Caki2 (cell line): ENCODE results near the gene USP6NL. TPM values are rescaled to one million over a fixed set of nuclear protein-coding genes. Genes with fewer than 3 reads are reported as not detected.

Experiments used
- DNase-seq: peaks from one replicate; pipeline ENCODE4 v3.0.0-alpha.2; 2015; ENCODE audit warnings: low read depth
- in situ Hi-C: cut with HindIII; loops from 2 replicates; pipeline ENCODE4 v1.10.0; 2016; ENCODE audit warnings: low sequenced_read_pairs, low pct_unique_long_range_greater_than_20kb, mixed read lengths
- total RNA-seq: library from RNA; depleted of rRNA; stranded (reverse); fragments of >200 nt; shearing (Covaris generic); gene quantifications from 2 replicates; pipeline ENCODE4 v1.2.3, GENCODE V29; 2014; ENCODE audit warnings: low replicate concordance; rRNA removed

Gene USP6NL
- total RNA-seq, 1 experiment from 2014 or later, result 8.2 TPM

DNA sequence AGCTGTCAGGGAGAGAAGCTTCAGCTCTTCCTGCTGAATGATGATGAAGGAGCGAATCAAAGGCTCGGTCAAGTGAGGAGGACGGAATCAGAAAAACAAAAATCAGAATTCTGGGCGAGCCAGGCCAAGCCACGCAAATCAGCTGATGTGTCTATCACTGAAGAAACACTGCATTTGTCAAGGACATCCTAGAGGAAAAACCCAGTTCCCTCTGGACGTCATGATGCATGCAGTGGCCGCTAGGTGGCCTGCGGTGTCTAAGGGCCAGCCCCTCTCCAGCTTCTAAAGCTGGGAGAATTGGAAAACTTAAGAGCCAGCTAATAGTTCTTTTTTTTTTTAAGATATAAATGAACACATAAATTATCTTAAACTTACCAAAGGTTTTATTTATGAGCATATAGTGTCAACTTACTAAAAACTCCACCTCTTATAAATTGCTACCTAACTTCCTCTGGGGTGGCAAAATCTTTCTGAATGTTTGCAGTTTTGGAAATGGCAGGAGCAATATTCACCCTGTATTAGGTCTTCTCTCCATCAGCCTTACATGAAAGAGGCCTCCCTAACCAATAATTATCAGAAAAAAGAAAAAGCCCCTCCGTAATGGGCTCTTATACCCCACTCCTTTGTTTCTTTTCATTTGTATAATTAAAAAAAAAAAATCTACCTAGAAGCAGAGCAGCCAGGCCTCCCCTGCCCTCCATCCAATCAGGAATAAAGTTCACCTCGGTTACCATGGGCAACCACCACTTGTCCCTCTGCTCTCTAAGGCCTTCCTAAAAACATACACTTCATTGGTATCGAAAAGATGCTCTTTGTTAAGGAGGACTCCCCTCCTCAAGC lies 186.8 kb downstream of the USP6NL start:
- in situ Hi-C loops, result no loop called here
- peak; percentile 24 for DNase-seq

DNA sequence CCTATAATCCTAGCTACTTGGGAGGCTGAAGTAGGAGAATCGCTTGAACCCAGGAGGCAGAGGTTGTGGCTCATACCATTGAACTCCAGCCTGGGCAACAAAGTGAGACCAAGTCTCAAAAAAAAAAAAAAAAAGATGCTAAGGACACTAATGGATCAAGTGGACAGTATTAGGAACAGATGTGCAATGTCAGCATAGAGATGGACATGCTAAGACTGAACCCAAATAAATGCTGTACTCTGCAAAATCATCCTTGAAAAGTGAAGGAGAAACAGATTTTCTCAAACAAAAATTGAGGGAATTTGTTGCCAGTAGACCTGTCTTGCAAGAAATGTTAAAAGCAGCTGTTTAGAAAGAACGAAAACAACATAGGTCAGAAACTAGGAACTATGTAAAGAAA lies 194.5 kb downstream of the USP6NL start:
- in situ Hi-C loops, result no loop called here
- DNase-seq, result no peak

DNA sequence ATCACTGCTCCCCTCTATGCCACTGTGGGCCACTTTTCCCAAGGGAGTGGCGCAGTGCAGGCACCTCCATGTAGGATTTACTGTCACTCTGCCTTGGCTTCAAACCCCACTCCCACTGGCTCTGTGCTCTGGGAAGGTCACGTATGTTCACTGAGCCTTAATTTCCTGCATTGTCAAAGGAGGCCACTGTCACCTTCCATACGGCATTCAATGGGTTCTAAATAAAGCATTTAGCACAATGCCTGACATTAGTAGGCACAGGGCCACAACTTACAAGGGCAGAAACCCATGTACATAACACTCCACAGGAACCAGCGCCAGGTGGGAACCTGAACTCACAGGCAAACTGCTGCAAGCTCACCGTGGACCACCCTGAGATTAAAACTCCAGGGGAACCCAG lies 196.4 kb downstream of the USP6NL start:
- in situ Hi-C loops, result no loop called here
- DNase-seq, result no peak

DNA sequence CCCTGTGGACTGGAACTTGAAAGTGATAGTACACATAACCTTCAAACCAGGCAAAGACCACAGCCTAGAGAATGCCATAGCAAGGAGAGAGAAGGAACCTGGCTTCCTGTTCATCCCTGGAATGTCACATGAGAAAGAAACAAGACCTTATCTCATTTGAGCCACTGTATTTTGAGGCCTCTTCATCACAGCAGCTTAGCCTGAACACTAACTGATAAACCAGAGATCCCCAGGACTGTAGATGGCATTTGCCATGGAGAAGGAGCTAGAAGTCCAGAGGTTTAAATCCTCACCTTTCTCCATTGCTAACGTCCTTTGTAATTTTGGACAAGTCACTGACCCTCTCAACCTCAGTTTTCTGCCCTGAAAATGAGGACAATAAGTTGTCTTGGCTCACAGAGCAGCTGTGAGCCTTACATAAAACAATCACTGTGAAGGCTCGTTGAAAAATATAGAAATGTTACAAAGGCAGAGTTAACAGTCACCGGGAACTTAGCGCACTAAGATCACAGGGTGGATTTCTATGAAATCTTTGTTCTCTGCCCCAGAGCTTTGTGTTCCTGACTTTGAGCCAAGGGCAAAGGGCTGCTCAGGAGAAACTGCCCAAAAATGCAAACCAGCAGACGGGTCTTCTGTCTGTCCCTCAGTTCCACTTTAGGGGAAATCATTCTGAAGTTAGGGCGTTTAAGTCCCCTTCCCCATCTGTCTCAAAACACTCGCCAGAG lies 197.0 kb downstream of the USP6NL start:
- in situ Hi-C loops, result no loop called here
- no peak for DNase-seq

DNA sequence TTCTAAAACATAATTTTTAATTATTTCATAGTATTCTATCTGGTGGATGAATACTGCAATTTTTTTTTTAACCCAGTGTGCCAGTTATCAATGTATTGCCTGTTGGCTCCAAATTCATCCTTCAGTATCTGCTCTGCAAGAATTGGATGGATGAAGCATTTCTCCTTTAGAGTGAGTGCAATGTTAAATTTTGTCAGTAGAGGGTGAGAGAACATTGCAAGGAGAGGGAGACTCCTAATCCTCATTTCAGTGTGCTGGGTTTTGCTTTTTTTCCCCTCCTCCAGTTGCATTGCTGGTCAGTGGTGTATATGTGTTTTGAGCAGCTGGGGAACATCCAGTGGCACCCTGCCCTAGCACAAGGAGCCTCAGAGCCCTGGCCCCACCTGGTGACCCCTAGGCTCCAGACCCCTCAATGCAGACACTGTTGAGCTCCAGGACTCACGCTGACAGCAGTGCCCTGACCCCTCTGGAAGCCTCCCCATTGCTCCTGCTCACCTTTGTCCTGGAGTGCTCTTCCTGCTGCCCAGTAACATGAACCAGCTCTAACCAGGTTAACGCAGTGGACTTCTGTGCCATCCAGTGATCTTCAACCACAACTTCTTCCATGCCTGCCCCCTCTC lies 199.4 kb downstream of the USP6NL start:
- no peak for DNase-seq
- in situ Hi-C loops, result no loop called here

DNA sequence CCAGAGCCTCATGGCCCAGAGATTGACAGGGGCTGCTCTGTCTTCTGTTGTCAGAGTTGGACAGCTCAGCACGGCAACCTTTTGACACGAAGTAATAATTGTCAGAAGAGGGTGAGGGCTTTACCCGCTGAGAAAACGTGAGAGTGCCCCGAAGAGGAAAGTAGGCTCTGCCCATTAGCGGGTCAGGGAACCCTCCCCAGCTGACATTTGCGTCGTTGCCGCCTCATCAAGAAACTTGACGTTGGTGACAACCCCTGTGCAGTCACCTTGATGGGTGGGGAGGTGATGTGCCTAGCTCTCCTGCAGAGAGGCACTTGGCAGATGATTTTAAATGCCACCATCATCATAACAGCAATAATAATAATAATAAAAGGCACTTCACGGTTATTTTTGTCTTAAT lies 202.1 kb downstream of the USP6NL start:
- no peak for DNase-seq
- in situ Hi-C loops, result no loop called here

DNA sequence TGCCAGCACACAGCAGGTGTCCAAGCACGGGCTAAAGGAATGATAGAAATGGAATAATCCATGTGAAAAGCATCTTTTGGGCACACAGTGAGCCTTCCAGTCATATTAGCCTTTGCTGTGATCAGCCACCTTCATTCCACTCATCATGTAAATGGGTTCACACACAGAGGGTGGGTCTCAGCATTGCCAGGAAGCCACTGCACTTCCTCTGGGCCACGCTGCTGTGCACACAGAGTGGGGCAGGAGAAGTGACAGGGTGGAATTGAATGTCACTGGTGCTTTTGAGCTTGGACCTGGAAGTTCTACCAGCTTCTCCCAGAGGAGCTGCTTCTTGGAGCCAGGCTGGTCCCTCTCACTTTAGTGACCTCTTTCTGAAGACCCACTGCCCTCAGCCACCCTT lies 203.5 kb downstream of the USP6NL start:
- in situ Hi-C loops, result no loop called here
- no peak for DNase-seq

DNA sequence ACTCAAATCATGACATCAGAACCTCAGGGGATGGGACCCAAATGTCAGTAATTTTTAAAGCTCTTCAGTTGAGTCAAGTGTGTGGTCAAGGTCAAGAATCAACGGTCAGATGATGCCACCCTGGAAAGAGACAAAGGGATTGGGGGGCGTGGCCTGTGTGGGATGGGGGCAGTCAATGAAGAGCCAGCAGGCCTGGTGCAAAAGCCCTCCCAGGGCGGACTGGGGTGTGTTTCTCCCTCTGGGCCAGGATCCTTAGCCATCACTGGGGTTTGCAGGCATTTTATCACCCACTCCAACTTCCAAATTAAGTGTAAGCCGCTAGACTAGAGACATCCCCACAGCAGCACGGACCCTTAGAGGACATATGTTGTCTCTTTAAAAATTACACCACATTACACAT lies 204.7 kb downstream of the USP6NL start:
- DNase-seq, result no peak
- in situ Hi-C loops, result no loop called here

DNA sequence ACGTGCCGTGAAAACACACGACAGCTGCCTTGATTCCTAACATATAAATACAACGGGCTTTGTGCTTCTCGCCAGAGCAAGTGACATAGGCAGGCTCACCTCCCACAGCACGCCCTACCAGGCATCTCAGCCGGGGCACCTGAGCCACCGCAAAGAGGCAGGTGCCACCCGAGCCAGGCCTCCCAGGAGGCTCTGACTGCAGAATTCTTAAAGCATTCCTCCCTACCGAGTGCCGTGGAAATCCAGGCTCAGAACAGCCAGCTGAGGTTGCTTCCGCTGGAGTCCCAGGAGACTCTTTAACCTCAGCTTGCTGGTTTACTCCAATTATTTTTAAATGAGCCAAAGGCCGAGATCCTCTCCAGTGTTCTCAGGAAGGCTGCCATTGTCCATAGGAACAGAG lies 206.5 kb downstream of the USP6NL start:
- DNase-seq, result no peak
- in situ Hi-C loops, result no loop called here

Other genes starting within 250 kb of the USP6NL start
- 29.5 and 36.8 TPM in 2 replicates for gene ECHDC3, start 130.7 kb upstream of the USP6NL start, total RNA-seq
- 83.5 and 84.9 TPM in 2 replicates for gene PROSER2, start 211.7 kb upstream of the USP6NL start, total RNA-seq